Liver (tissue), 9 donors: ENCODE measurements around the gene OR4K17. TPM values are rescaled to one million over a fixed set of nuclear protein-coding genes. Genes with fewer than 3 reads are reported as not detected.

Source experiments
- DNase-seq: peaks from one replicate; pipeline ENCODE4 v3.0.0-alpha.2; 2017; ENCODE audit warnings: low spot score
- H3K27ac ChIP-seq, 2 donors: one replicate each; pipeline ENCODE4 v1.7.0; 2013; ENCODE audit warnings: inconsistent platforms in 2 of 2, low read length in 2 of 2, control low read depth in 1 of 2, low read depth in 1 of 2, mild to moderate bottlenecking in 1 of 2
- H3K27me3 ChIP-seq, 4 donors: one replicate each; pipeline versions ENCODE4 v1.6.1 to v1.7.0; 2013; ENCODE audit warnings: low read length in 3 of 4, inconsistent platforms in 1 of 4, mild to moderate bottlenecking in 1 of 4, moderate library complexity in 1 of 4; ENCODE audit not compliant: control insufficient read depth in 4 of 4, insufficient read depth in 4 of 4
- H3K36me3 ChIP-seq, 4 donors: one replicate each; pipeline versions ENCODE4 v1.6.1 to v1.7.0; 2013; ENCODE audit warnings: low read length in 3 of 4, mild to moderate bottlenecking in 3 of 4, low read depth in 1 of 4, moderate library complexity in 1 of 4; ENCODE audit not compliant: control insufficient read depth in 4 of 4, insufficient read depth in 3 of 4
- H3K4me1 ChIP-seq, 4 donors: one replicate each; pipeline versions ENCODE4 v1.6.1 to v1.7.0; 2013; ENCODE audit warnings: low read length in 3 of 4, mild to moderate bottlenecking in 3 of 4, moderate library complexity in 1 of 4; ENCODE audit not compliant: control insufficient read depth in 4 of 4, insufficient read depth in 4 of 4
- H3K4me3 ChIP-seq, 3 donors: one replicate each; pipeline versions ENCODE4 v1.6.1 to v1.7.0; 2013; ENCODE audit warnings: low read length in 3 of 3, control low read depth in 1 of 3, low read depth in 1 of 3, mild to moderate bottlenecking in 1 of 3
- H3K9ac ChIP-seq, 2 donors: one replicate each; pipeline ENCODE4 v1.7.0; 2013; ENCODE audit warnings: low read length in 2 of 2, mild to moderate bottlenecking in 2 of 2, moderate library complexity in 2 of 2, control low read depth in 1 of 2, low read depth in 1 of 2
- H3K9me3 ChIP-seq, 4 donors: one replicate each; pipeline versions ENCODE4 v1.6.1 to v1.7.0; 2013; ENCODE audit warnings: low read length in 3 of 4; ENCODE audit not compliant: control insufficient read depth in 4 of 4
- EGR1 ChIP-seq, 2 donors: IDR thresholded peaks; 2 replicates each; pipeline ENCODE4 v1.6.1; 2016 to 2018; ENCODE audit warnings: antibody characterized with exemption in 2 of 2, low read depth in 2 of 2
- FOXA1 ChIP-seq: IDR thresholded peaks from 2 replicates; pipeline ENCODE4 v1.6.1; 2016; ENCODE audit warnings: antibody characterized with exemption
- FOXA2 ChIP-seq: IDR thresholded peaks from 2 replicates; pipeline ENCODE4 v1.6.1; 2016; ENCODE audit warnings: antibody characterized with exemption
- GABPA ChIP-seq, 2 donors: IDR thresholded peaks in 1 of 2; conservative IDR thresholded peaks in 1 of 2; 2 replicates each; pipeline ENCODE4 v1.6.1; 2016; ENCODE audit warnings: antibody characterized with exemption in 2 of 2, mild to moderate bottlenecking in 1 of 2, moderate library complexity in 1 of 2
- HNF4A ChIP-seq, 2 donors: conservative IDR thresholded peaks; 2 replicates each; pipeline ENCODE4 v1.6.1; 2016; ENCODE audit warnings: antibody characterized with exemption in 2 of 2, mild to moderate bottlenecking in 2 of 2
- HNF4G ChIP-seq: IDR thresholded peaks from 2 replicates; pipeline ENCODE4 v1.6.1; 2016; ENCODE audit warnings: antibody characterized with exemption
- JUND ChIP-seq, 2 donors: IDR thresholded peaks; 2 replicates each; pipeline ENCODE4 v1.6.1; 2016; ENCODE audit warnings: antibody characterized with exemption in 2 of 2
- MAX ChIP-seq: IDR thresholded peaks from 2 replicates; pipeline ENCODE4 v1.6.1; 2016; ENCODE audit warnings: antibody characterized with exemption
- NR2F2 ChIP-seq: IDR thresholded peaks from 2 replicates; pipeline ENCODE4 v1.6.1; 2016; ENCODE audit warnings: antibody characterized with exemption
- RAD21 ChIP-seq, 2 donors: IDR thresholded peaks; 2 replicates each; pipeline ENCODE4 v1.6.1; 2016; ENCODE audit warnings: antibody characterized with exemption in 2 of 2, mild to moderate bottlenecking in 2 of 2
- REST ChIP-seq: IDR thresholded peaks from 2 replicates; pipeline ENCODE4 v1.6.1; 2016; ENCODE audit warnings: antibody characterized with exemption, mild to moderate bottlenecking
- SP1 ChIP-seq: IDR thresholded peaks from 2 replicates; pipeline ENCODE4 v1.6.1; 2018; ENCODE audit warnings: antibody characterized with exemption, mild to moderate bottlenecking
- TAF1 ChIP-seq: conservative IDR thresholded peaks from 2 replicates; pipeline ENCODE4 v1.6.1; 2016; ENCODE audit warnings: antibody characterized with exemption, mild to moderate bottlenecking
- YY1 ChIP-seq: IDR thresholded peaks from 2 replicates; pipeline ENCODE4 v1.6.1; 2016; ENCODE audit warnings: antibody characterized with exemption, mild to moderate bottlenecking
- ZBTB33 ChIP-seq: IDR thresholded peaks from 2 replicates; pipeline ENCODE4 v1.6.1; 2016; ENCODE audit warnings: antibody characterized with exemption
- WGBS: extraction: QIAGEN DNeasy Blood & Tissue Kit; methylation state at CpG from one replicate; pipeline ENCODE4 v1.1.7; 2013; 5-methylcytosine and 5-hydroxymethylcytosine counted together
- polyA plus RNA-seq, 2 donors: library from polyadenylated mRNA; stranded (reverse) in 1 of 2; unstranded in 1 of 2; fragments of 200-250 nt in 1 of 2; fragments of >200 nt in 1 of 2; fragmentation: Nextera tagmentation in 1 of 2; extraction: Ambion mirVana in 1 of 2; gene quantifications; one replicate each; pipeline versions ENCODE4 v1.2.1 to v1.2.3, GENCODE V29; 2013 to 2015
- total RNA-seq, 2 donors: library from RNA; depleted of rRNA; stranded (reverse); fragments of >200 nt; gene quantifications; one replicate each; pipeline ENCODE4 v1.2.3, GENCODE V29; 2014
- TF ChIP-seq, protein P1 (sequence below): IDR thresholded peaks from 2 replicates; pipeline ENCODE4 v1.6.1; 2016; ENCODE audit warnings: antibody characterized with exemption
- donor health status: healthy.
- donor health status: healthy.
- donor health status: healthy.
- donor health status: healthy.
- donor health status: healthy.

Gene OR4K17
- total and polyA plus RNA-seq, 4 donors = not detected

GRCh38 chr14:20138520-20138919, 28.0 kb downstream of the OR4K17 start, which contains the start of gene OR4N5:
OR4N5 (plus strand) TSS chr14:20138820; CDS start chr14:20143736, 4,916 bp downstream.
- TF ChIP-seq HNF4A (conservative IDR thresholded peaks at IDR 0.05) (no peak), FOXA1 (no peak), NR2F2 (no peak), FOXA2 (no peak), ZBTB33 (no peak), GABPA (IDR thresholded peaks at IDR 0.05 in 1 of 2, conservative IDR thresholded peaks at IDR 0.05 in 1 of 2) (no peak), RAD21 (IDR thresholded peaks at IDR 0.05) (no peak), EGR1 (IDR thresholded peaks at IDR 0.05; ENCODE audit: low read depth in 2 of 2) (no peak), JUND (IDR thresholded peaks at IDR 0.05) (no peak)
- TF ChIP-seq, protein P1, sequence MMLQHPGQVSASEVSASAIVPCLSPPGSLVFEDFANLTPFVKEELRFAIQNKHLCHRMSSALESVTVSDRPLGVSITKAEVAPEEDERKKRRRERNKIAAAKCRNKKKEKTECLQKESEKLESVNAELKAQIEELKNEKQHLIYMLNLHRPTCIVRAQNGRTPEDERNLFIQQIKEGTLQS = no peak
- Histone ChIP-seq H3K27me3 (no peaks in the 10 kb centered on the region), H3K9me3 (no peaks in the 10 kb centered on the region), H3K36me3 (no peaks in the 10 kb centered on the region), H3K9ac (no peak within 1 kb of the TSS), H3K27ac (no peak within 1 kb of the TSS), H3K4me1 (no peaks in the 10 kb centered on the region), H3K4me3 (no peak within 1 kb of the TSS)
- 79% methylated on average over 2 of the region's 2 CpGs for WGBS
- DNase-seq = no peak

GRCh38 chr14:20143911-20144310, 33.4 kb downstream of the OR4K17 start:
- H3K4me1 ChIP-seq = no peaks in the 10 kb centered on the region

DNA sequence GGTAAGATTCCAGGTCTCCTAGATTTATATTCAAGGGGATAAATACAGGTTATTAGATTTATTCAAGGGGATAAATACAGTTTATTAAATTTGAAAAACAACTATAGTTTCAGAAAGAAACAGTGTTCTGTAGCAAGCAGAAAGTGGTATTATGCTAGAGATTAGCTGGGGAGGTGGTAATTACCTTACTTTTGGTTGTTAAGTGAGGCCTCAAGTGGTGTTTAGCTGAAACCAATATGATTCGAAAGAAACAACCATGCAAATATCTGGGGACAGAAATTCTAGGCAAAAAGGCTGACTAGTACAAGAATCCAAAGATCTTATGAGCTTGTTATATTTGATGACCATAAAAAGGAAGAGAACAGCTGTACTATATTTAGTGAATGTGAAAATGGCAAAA, 34.3 kb downstream of the OR4K17 start:
- Histone ChIP-seq H3K36me3 (no peaks in the 10 kb centered on the region), H3K9me3 (no peaks in the 10 kb centered on the region), H3K4me1 (no peaks in the 10 kb centered on the region), H3K27ac (no peak overlapping the region), H3K9ac (no peak overlapping the region), H3K27me3 (peaks cover 0 to 4% (median 0%) of the 10 kb centered on the region in 4 donors), H3K4me3 (no peak overlapping the region)
- DNase-seq = no peak
- WGBS = 57% methylated on average over 1 of the region's 1 CpG
- TF ChIP-seq HNF4A (conservative IDR thresholded peaks at IDR 0.05) = no peak
- TF ChIP-seq, protein P1 = no peak
- TF ChIP-seq RAD21 (IDR thresholded peaks at IDR 0.05) = no peak
- no peak for TF ChIP-seq YY1
- no peak for TF ChIP-seq EGR1 (IDR thresholded peaks at IDR 0.05; ENCODE audit: low read depth in 2 of 2)
- no peak for TF ChIP-seq FOXA2
- no peak for TF ChIP-seq SP1
- no peak for TF ChIP-seq TAF1
- TF ChIP-seq MAX = no peak
- TF ChIP-seq GABPA (IDR thresholded peaks at IDR 0.05 in 1 of 2, conservative IDR thresholded peaks at IDR 0.05 in 1 of 2) = no peak
- TF ChIP-seq REST = no peak
- TF ChIP-seq HNF4G = no peak
- TF ChIP-seq FOXA1 = no peak

More at GRCh38 chr14:20143911-20144310, 33.4 kb downstream of the OR4K17 start:
- Histone ChIP-seq H3K9me3 (no peaks in the 10 kb centered on the region), H3K36me3 (no peaks in the 10 kb centered on the region), H3K9ac (no peak overlapping the region), H3K4me3 (no peak overlapping the region), H3K27ac (no peak overlapping the region), H3K27me3 (no peaks in the 10 kb centered on the region)
- no peak for DNase-seq
- TF ChIP-seq JUND (IDR thresholded peaks at IDR 0.05) (no peak), ZBTB33 (no peak), TAF1 (no peak)
- WGBS = 23% methylated on average over 7 of the region's 7 CpGs
